ENCODE data around the gene MX1.

The MX1 gene

DNA sequence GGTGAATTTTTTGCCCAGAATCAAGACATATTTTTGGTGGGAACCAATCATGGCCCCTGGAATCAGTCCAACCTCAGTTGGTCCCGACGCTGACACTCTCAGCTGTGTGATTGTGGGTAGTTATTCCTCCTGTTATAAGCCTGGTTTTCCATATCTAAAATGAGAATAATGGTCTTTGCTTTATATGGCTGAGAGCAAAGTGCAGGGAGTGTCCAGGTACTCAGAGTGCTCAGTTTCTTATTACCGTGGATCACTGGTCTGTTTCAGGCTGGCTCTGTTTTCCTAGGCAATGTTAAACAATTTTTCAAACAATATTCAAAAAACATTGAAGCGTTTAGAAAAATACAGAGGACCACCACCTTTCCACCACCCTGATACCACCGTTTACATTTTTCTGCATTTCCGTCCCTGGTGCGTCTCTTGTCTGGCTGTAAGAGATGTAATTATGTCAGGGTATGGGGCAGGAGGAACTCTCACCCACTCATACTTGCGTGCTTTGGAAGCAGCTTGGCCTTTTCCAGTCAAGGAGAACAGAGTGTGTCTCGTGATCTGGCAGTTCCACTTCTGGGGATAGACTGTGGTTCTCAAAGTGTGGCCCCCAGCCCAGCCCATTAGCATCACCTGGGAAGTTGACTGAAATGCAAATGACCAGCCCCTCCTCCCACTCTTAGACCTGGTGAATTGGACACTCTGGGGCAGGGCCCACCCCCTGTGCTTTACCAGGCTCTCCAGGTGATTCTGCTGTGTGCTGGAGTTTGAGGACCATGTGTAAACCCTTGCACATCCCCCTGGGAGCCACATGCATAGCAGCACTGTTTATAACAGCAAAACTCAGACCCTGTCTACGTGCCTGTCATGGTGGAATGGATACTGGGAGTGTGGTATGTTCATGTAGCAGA, 6.8 kb downstream of the MX1 start:
- no peak for DNase-seq
- Histone ChIP-seq H3K9me3 (no peaks in the 10 kb centered on the region), H3K4me1 (no peaks in the 10 kb centered on the region), H3K36me3 (no peaks in the 10 kb centered on the region), H3K4me3 (ENCODE audit: low read depth, low read length) (no peak overlapping the region), H3K27me3 (no peaks in the 10 kb centered on the region)
- no peak for TF ChIP-seq CTCF (IDR thresholded peaks at IDR 0.05; ENCODE audit: low read depth, low read length)

- H3K4me3 ChIP-seq (ENCODE audit: low read depth, low read length), result no peak overlapping the region
- no peak for TF ChIP-seq CTCF (IDR thresholded peaks at IDR 0.05; ENCODE audit: low read depth, low read length)
- H3K36me3 ChIP-seq, result no peaks in the 10 kb centered on the region
- no peaks in the 10 kb centered on the region for H3K27me3 ChIP-seq
- no peaks in the 10 kb centered on the region for H3K9me3 ChIP-seq
- H3K4me1 ChIP-seq, result no peaks in the 10 kb centered on the region
- DNase-seq, result no peak
Measured at GRCh38 chr21:41433566-41433965, 7.5 kb downstream of the MX1 start.

- no peaks in the 10 kb centered on the region for H3K27me3 ChIP-seq
Measured at GRCh38 chr21:41435706-41436105, 9.7 kb downstream of the MX1 start.

DNA sequence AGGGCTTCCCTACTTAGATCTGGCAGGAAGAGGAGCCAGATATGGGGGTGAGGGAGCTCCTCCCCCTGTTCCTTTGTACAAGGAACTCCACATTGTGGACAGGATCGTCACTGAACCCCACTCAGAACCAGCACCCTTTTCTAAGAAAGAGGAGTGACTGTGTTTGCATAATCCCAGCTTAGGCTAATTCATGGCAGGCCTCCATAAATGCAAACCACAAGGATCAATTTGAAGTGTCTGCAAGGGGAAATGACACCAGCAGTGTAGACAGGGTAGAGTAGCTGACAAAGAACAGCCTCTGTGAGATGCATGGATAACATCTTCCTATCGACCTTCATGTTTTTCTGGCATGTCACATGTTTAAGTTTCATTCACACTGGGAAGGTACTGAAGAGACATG, 11.7 kb downstream of the MX1 start:
- no peaks in the 10 kb centered on the region for H3K4me1 ChIP-seq
- no peak for TF ChIP-seq CTCF (IDR thresholded peaks at IDR 0.05; ENCODE audit: low read depth, low read length)
- H3K9me3 ChIP-seq, result no peaks in the 10 kb centered on the region
- no peak for DNase-seq
- H3K4me3 ChIP-seq (ENCODE audit: low read depth, low read length), result no peak overlapping the region
- no peaks in the 10 kb centered on the region for H3K36me3 ChIP-seq
- H3K27me3 ChIP-seq, result no peaks in the 10 kb centered on the region

More at GRCh38 chr21:41435706-41436105, 9.7 kb downstream of the MX1 start:
- Histone ChIP-seq H3K4me3 (ENCODE audit: low read depth, low read length) (no peak overlapping the region), H3K36me3 (no peaks in the 10 kb centered on the region), H3K9me3 (no peaks in the 10 kb centered on the region), H3K4me1 (no peaks in the 10 kb centered on the region)
- TF ChIP-seq CTCF (IDR thresholded peaks at IDR 0.05; ENCODE audit: low read depth, low read length), result no peak
- DNase-seq, result no peak

DNA sequence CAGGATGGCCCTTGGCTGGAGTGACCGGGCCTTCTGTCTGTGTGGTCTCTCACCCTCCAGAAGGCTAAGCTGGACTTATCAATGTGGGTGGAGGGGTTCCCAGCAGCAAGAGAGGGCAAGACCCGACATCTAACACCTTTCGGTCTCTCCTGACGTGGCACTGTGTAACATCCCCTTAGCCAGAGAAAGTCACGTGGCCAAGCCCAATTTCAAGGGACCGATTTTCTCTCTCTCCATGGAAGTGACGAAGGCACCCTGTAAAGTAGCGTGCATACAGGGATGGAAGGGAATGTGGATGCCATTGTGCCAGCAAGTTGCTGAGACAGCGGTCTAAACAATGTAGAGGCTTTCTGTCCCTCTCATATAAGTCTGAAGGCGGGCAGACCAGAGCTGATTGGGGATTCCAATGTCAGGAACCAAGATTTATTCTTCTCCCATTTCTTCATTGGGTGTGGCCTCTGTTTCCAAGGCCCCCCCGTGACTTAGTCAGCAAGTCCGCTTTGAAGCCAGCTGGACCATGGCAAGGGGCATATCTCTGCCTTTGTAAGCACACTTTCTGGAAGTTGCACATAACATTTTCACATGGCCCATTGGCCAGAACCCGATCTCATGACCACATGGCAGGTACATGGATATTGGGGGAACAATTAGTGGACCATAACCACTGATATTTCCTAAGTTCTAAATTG, 12.5 kb downstream of the MX1 start:
- no peak for TF ChIP-seq CTCF (IDR thresholded peaks at IDR 0.05; ENCODE audit: low read depth, low read length)
- DNase-seq, result no peak

GRCh38 chr21:41439248-41439647, 13.2 kb downstream of the MX1 start:
- Histone ChIP-seq H3K4me3 (ENCODE audit: low read depth, low read length) (no peak overlapping the region), H3K36me3 (no peaks in the 10 kb centered on the region), H3K9me3 (no peaks in the 10 kb centered on the region), H3K27me3 (no peaks in the 10 kb centered on the region), H3K4me1 (no peaks in the 10 kb centered on the region)
- no peak for DNase-seq
- no peak for TF ChIP-seq CTCF (IDR thresholded peaks at IDR 0.05; ENCODE audit: low read depth, low read length)

More for the DNA sequence above, 12.5 kb downstream of the MX1 start:
- H3K9me3 ChIP-seq, result no peaks in the 10 kb centered on the region
- H3K27me3 ChIP-seq, result no peaks in the 10 kb centered on the region
- no peaks in the 10 kb centered on the region for H3K4me1 ChIP-seq
- H3K4me3 ChIP-seq (ENCODE audit: low read depth, low read length), result no peak overlapping the region
- no peaks in the 10 kb centered on the region for H3K36me3 ChIP-seq

Data from BE2C (cell line).